ENCODE measurements around the gene ZNF217.
"Not testable (repeated sequence)": the region's sequence is repeated elsewhere in the genome, so short reads cannot be mapped to it uniquely, and the experiment has no call there.

The ZNF217 gene

DNA sequence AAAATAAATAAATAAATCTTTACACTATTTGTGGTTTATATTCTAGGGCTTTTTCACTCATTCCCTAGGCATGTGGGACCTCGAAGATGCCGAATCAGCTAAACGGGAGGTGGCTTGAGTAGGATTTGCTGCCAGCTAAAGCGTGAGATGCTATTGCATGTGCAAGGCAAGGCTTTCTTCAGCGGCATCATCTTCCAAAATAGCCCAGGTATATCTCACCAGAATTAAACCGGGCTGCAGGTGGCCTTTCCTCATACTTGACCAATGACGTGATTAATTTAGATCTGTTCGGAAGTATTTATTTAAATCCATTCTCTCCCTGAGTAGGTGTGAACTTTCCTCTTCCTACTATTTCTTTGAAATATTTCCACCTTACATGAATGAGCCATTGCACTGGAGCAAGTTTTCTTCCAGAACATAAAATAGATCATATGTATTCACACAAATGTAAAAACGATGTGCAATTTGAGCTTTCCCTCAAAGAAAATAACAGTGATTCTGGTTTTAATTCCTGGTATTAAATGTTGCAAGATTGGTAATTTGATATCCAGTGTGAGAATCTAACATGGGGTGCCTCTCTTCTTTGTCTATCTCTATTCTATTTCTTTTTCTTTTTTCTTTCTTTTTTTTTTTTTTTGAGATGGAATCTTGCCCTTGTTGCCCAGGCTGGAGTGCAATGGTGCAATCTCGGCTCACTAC, 24.3 kb upstream of the ZNF217 start:
- H3K4me1 ChIP-seq (ENCODE audit: control insufficient read depth, low read depth, low read length): peaks cover 31% of the 10 kb centered on the region
- no peak overlapping the region for H3K4me3 ChIP-seq (ENCODE audit: low read length)
- no peak overlapping the region for H3K9ac ChIP-seq (ENCODE audit: low read length)
- H3K27me3 ChIP-seq (ENCODE audit: control insufficient read depth, insufficient read depth, low read length): no peaks in the 10 kb centered on the region
- no peak overlapping the region for H3K27ac ChIP-seq (ENCODE audit: low read length)
- H3K36me3 ChIP-seq (ENCODE audit: control insufficient read depth, low read depth, low read length): no peaks in the 10 kb centered on the region
- H3K9me3 ChIP-seq (ENCODE audit: control insufficient read depth, low read depth, low read length): no peaks in the 10 kb centered on the region

DNA sequence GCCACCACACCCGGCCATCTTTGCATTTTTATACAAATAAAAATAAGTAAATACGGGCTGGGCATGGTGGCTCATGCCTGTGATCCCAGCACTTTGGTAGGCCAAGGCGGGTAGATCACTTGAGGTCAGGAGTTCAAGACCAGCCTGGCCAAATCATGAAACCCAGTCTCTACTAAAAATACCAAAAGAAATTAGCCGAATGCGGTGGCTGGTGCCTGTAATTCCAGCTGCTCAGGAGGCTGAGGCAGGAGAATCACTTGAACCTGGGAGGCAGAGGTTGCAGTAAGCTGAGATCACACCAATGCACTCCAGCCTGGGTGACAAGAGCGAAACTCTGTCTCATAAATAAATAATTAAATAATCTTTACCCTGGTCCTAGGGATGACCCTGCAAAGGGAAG, 22.9 kb upstream of the ZNF217 start:
- not testable (repeated sequence) for H3K36me3 ChIP-seq (ENCODE audit: control insufficient read depth, low read depth, low read length); H3K4me3 ChIP-seq (ENCODE audit: low read length); H3K27me3 ChIP-seq (ENCODE audit: control insufficient read depth, insufficient read depth, low read length); H3K9ac ChIP-seq (ENCODE audit: low read length); H3K9me3 ChIP-seq (ENCODE audit: control insufficient read depth, low read depth, low read length); H3K27ac ChIP-seq (ENCODE audit: low read length)
- peaks cover 17% of the 10 kb centered on the region for H3K4me1 ChIP-seq (ENCODE audit: control insufficient read depth, low read depth, low read length)

DNA sequence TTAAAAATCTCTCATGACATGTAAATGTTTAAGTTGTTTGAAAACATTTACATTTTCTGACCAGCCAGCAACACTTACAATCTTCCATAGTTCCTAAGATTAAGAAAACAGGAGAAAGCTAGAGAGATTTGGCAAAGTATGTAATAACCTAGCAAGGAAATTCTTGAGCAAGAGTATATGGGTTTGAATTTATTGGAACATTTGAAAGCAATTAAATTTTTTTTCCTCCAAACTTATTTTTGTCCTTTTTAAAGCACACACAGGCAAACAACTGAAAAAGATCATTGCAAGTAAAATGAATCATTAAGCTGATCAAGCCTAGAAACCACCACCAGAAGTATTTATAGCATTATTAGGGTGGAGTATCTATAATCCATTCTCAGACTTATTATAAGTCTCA, 20.1 kb upstream of the ZNF217 start:
- Histone ChIP-seq H3K4me1 (ENCODE audit: control insufficient read depth, low read depth, low read length) (peaks cover 29% of the 10 kb centered on the region), H3K36me3 (ENCODE audit: control insufficient read depth, low read depth, low read length) (no peaks in the 10 kb centered on the region), H3K9me3 (ENCODE audit: control insufficient read depth, low read depth, low read length) (no peaks in the 10 kb centered on the region), H3K27me3 (ENCODE audit: control insufficient read depth, insufficient read depth, low read length) (no peaks in the 10 kb centered on the region), H3K27ac (ENCODE audit: low read length) (no peak overlapping the region), H3K4me3 (ENCODE audit: low read length) (no peak overlapping the region), H3K9ac (ENCODE audit: low read length) (no peak overlapping the region)

DNA sequence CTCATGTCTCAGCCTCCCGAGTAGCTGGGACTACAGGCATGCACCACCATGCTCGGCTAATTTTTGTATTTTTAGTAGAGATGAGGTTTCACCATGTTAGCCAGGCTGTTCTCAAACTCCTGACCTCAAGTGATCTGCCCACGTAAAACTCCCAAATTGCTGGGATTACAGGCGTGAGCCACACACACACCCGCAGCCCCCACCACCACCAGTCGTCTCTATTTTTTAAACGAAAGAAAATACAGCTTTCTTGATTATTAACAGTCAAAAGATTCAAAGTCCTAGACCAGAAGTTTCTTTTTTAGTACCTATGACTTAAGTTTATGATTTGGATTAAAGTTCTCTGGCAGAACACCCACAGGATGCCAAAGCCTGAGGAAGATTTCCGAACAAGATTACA, 18.6 kb upstream of the ZNF217 start:
- not testable (repeated sequence) for H3K27ac ChIP-seq (ENCODE audit: low read length); H3K9ac ChIP-seq (ENCODE audit: low read length)
- H3K4me1 ChIP-seq (ENCODE audit: control insufficient read depth, low read depth, low read length): peaks cover 30% of the 10 kb centered on the region

DNA sequence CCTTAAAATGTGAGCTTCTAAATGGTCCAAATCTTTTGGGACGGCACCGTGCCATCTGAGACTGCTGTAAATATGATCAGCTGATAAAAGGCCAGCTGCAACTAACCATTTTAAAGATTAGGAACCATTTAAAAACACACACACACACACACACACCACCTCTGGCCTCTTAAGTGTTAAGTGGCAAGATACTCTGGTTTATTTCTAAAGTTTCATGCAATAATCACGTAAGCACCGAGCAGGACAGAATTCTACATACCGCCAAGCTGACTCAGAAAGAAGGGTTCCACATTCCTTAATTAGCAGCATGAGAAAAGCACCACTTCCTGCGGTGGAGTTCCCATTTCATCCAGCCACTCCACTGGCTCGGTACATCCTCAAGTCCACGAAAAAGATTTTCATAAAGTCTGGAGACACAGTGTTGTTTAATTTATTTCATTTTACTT, 17.8 kb upstream of the ZNF217 start:
- H3K4me1 ChIP-seq (ENCODE audit: control insufficient read depth, low read depth, low read length): peaks cover 30% of the 10 kb centered on the region
- H3K4me3 ChIP-seq (ENCODE audit: low read length): no peak overlapping the region
- no peak overlapping the region for H3K9ac ChIP-seq (ENCODE audit: low read length)
- H3K36me3 ChIP-seq (ENCODE audit: control insufficient read depth, low read depth, low read length): no peaks in the 10 kb centered on the region
- H3K9me3 ChIP-seq (ENCODE audit: control insufficient read depth, low read depth, low read length): no peaks in the 10 kb centered on the region
- no peaks in the 10 kb centered on the region for H3K27me3 ChIP-seq (ENCODE audit: control insufficient read depth, insufficient read depth, low read length)
- H3K27ac ChIP-seq (ENCODE audit: low read length): no peak overlapping the region

More for the DNA sequence above, 18.6 kb upstream of the ZNF217 start:
- not testable (repeated sequence) for H3K9me3 ChIP-seq (ENCODE audit: control insufficient read depth, low read depth, low read length); H3K4me3 ChIP-seq (ENCODE audit: low read length); H3K27me3 ChIP-seq (ENCODE audit: control insufficient read depth, insufficient read depth, low read length); H3K36me3 ChIP-seq (ENCODE audit: control insufficient read depth, low read depth, low read length)

DNA sequence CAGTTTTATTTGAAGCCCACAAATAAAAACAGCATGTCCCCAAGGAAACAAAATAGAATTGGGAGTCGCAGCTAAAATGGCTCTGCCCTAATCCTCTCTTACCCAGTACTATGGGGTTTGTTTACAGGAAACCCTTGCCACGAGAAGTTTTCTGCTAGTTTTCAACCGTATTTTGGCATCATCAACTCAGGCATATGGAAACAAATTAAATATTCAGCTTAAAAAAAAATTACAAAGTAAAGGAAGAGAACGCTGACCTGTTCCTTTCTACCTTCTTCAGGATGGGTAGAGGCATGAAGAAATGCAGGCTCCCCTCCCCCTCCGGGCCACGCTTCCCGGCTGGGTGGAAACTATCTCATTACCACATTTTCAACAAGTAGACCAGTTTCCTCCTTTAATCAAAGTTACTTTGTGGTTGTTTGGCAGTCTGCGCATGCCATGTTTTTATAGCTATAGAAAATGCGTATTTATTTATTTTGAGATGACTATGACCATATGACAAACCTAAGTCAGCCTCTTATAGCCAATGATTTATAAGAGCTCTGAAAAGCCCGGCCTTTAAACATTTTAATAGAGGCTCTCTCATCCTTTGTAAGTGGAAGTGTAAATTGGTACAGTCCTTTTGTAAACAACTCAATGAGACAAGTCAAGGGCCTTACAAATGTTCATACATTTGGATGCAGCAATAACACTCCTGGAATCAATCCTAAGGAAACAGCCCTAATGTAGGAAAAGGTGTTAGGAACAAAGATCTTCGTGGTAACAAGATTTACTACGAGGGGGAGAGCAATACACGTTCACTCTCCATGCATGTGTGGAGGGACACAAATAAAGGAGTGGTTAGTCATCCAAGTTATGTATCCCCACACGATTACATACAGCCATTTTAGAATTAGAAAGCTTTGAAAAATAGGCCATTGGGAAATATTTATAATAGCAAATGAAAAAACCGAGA, 16.1 kb upstream of the ZNF217 start:
- Histone ChIP-seq H3K36me3 (ENCODE audit: control insufficient read depth, low read depth, low read length) (no peaks in the 10 kb centered on the region), H3K4me3 (ENCODE audit: low read length) (peak overlapping the region; percentile 3), H3K27ac (ENCODE audit: low read length) (peak overlapping the region; percentile 61), H3K27me3 (ENCODE audit: control insufficient read depth, insufficient read depth, low read length) (no peaks in the 10 kb centered on the region), H3K9ac (ENCODE audit: low read length) (peak overlapping the region; percentile 24), H3K9me3 (ENCODE audit: control insufficient read depth, low read depth, low read length) (no peaks in the 10 kb centered on the region), H3K4me1 (ENCODE audit: control insufficient read depth, low read depth, low read length) (peaks cover 30% of the 10 kb centered on the region)

DNA sequence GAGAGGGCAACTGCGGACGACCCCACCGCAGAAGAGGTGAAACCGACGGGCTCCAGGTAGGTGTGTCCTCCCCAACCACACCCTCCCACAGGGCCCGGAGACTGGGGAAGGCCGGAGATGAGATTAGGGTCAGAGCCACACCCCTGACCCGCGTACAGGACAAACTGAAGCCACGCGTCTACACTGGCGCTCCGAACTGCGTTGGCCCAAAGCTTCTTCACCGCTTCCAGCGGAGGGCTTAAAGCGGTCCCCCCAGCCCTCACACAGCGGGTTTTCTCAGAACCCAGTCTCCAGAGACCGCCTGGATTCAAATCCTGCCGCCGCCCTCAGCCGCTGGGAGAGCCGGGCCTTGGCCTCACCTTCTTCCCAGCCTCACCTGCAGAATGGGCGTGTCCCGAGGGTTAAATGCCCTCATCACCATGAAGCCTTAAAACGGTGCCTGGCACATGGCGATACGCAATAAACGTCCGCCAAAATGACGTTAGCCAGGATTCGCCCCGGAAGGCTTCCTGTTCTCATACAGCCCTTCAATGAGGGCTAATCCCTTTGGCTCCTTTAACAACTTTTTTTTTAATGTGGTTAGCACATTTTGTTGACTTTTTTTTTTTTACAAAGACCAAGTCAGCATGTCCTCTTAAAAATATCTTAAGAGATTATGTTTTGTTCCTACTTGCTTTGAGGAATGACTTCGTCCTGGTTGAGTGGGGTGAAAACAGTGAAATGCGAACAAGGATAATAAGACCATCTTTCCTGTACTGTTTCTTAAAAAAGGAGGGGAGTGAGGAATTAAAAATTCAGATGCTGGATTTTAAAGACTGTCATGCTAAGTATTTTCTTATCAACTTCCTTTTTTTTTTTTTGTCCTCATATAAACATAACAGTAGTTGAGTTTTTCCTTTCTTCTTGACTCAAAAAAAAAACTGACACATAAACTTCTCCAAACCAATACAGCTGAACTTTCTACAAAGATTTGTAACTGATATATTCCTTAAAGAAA, 15.1 kb upstream of the ZNF217 start:
- H3K27ac ChIP-seq (ENCODE audit: low read length): peak overlapping the region; percentile 61
- no peaks in the 10 kb centered on the region for H3K27me3 ChIP-seq (ENCODE audit: control insufficient read depth, insufficient read depth, low read length)
- peak overlapping the region; percentile 24 for H3K9ac ChIP-seq (ENCODE audit: low read length)
- peaks cover 28% of the 10 kb centered on the region for H3K4me1 ChIP-seq (ENCODE audit: control insufficient read depth, low read depth, low read length)
- no peaks in the 10 kb centered on the region for H3K36me3 ChIP-seq (ENCODE audit: control insufficient read depth, low read depth, low read length)
- no peaks in the 10 kb centered on the region for H3K9me3 ChIP-seq (ENCODE audit: control insufficient read depth, low read depth, low read length)
- H3K4me3 ChIP-seq (ENCODE audit: low read length): peak overlapping the region; percentile 3

DNA sequence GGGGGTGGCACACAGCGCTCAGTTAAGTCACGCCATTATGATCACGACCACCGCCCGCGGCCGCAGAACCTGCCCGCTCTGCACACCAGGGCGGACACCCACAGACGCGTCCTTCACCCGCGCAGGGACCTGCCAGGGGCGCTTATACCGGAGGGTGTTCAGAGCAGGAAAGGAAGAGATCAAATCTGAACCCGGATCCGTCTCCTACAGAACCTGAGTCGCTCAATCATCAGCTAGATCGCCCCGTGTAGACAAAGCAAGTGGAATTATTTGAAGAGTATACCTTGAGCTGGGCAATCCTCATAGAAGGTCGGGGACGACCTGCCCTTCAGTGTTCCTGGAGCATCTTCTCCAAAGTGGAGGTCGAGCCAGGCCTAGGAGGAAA, 14.4 kb upstream of the ZNF217 start:
- Histone ChIP-seq H3K4me3 (ENCODE audit: low read length) (no peak overlapping the region), H3K9me3 (ENCODE audit: control insufficient read depth, low read depth, low read length) (no peaks in the 10 kb centered on the region), H3K27me3 (ENCODE audit: control insufficient read depth, insufficient read depth, low read length) (no peaks in the 10 kb centered on the region)

DNA sequence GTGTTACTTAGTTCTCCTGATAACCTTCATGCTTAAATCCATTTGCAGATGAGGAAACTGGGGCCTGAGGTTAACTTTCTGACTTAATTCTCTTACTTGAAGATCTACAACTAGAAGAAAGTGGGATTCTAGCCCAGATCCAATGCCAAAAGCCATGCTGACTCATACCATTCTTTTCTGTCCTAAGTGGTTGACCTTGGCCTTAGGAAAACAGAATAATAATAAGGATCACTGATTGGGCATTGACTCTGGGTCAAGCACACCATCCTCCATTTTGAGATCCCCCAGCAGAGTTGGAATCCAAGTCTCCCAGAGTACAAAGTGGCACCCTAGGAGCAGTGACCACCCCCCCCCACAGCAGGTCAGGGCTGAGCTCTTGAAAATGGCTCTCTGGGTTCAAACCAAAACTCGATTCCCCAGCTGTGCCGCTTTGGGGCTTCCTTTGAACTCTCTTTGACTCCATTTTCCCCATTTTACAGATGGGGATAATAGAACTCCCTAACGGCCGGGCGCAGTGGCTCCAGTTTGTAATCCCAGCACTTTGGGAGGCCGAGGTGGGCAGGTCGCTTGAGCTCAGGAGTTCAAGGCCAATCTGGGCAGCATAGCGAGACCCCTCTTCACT, 12.8 kb upstream of the ZNF217 start:
- no peak overlapping the region for H3K9ac ChIP-seq (ENCODE audit: low read length)
- no peaks in the 10 kb centered on the region for H3K36me3 ChIP-seq (ENCODE audit: control insufficient read depth, low read depth, low read length)
- H3K4me1 ChIP-seq (ENCODE audit: control insufficient read depth, low read depth, low read length): peaks cover 19% of the 10 kb centered on the region
- no peaks in the 10 kb centered on the region for H3K9me3 ChIP-seq (ENCODE audit: control insufficient read depth, low read depth, low read length)
- no peak overlapping the region for H3K27ac ChIP-seq (ENCODE audit: low read length)
- no peaks in the 10 kb centered on the region for H3K27me3 ChIP-seq (ENCODE audit: control insufficient read depth, insufficient read depth, low read length)
- no peak overlapping the region for H3K4me3 ChIP-seq (ENCODE audit: low read length)

More for the DNA sequence above, 14.4 kb upstream of the ZNF217 start:
- no peak overlapping the region for H3K27ac ChIP-seq (ENCODE audit: low read length)
- peaks cover 21% of the 10 kb centered on the region for H3K4me1 ChIP-seq (ENCODE audit: control insufficient read depth, low read depth, low read length)
- no peak overlapping the region for H3K9ac ChIP-seq (ENCODE audit: low read length)
- H3K36me3 ChIP-seq (ENCODE audit: control insufficient read depth, low read depth, low read length): no peaks in the 10 kb centered on the region

DNA sequence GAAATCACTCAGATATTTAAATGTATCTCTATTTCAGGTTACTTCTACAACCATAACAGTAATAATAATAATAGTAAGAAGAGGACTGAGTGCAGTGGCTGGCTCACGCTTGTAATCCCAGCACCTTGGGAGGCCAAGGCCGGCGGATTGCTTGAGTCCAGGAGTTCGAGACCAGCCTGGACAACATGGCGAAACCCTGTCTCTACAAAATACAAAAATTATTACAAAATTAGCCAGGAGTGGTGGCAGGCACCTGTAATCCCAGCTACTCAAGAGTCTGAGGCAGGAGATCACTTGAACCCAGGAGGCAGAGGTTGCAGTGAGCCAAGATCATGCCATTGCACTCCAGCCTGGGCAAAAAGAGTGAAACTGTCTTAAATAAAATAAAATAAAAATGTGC, 11.8 kb upstream of the ZNF217 start:
- H3K36me3 ChIP-seq (ENCODE audit: control insufficient read depth, low read depth, low read length); H3K27ac ChIP-seq (ENCODE audit: low read length); H3K9ac ChIP-seq (ENCODE audit: low read length); H3K4me3 ChIP-seq (ENCODE audit: low read length); H3K27me3 ChIP-seq (ENCODE audit: control insufficient read depth, insufficient read depth, low read length); H3K9me3 ChIP-seq (ENCODE audit: control insufficient read depth, low read depth, low read length): not testable (repeated sequence)
- H3K4me1 ChIP-seq (ENCODE audit: control insufficient read depth, low read depth, low read length): peaks cover 16% of the 10 kb centered on the region

DNA sequence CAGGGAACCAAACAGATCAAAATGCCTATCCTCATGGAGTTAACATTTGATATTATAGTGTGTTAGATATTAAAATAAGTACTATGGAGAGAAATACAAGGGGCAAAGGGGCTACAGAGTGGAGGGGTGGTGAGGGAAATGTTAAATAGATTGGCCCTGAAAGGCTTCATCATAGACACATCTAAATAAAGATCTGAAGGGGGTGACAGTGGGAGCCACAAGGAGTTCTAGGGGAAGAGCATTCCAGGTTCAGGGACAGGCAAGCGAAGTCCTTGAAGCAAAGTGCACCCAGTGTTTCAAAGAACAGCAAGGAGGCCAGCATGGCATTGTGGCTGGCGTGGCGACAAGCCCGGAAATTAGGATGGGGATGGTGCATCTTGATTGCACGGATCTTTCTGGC, 11.2 kb upstream of the ZNF217 start:
- peaks cover 12% of the 10 kb centered on the region for H3K4me1 ChIP-seq (ENCODE audit: control insufficient read depth, low read depth, low read length)
- H3K27me3 ChIP-seq (ENCODE audit: control insufficient read depth, insufficient read depth, low read length): not testable (repeated sequence)

More for the DNA sequence above, 11.2 kb upstream of the ZNF217 start:
- not testable (repeated sequence) for H3K27ac ChIP-seq (ENCODE audit: low read length); H3K9ac ChIP-seq (ENCODE audit: low read length); H3K36me3 ChIP-seq (ENCODE audit: control insufficient read depth, low read depth, low read length); H3K4me3 ChIP-seq (ENCODE audit: low read length); H3K9me3 ChIP-seq (ENCODE audit: control insufficient read depth, low read depth, low read length)
